ENCODE data around the gene EDEM1. TPM values are rescaled to one million over a fixed set of nuclear protein-coding genes. Genes with fewer than 3 reads are reported as not detected.

Gene EDEM1
- total RNA-seq, 3 donors from 2014 or later (not counting 1 experiment from before 2014, with no cell fraction given): 55.3 to 64.2 (median 59.9) TPM

GRCh38 chr3:5194341-5194740 is 6.8 kb downstream of the EDEM1 start:
- Mint-ChIP-seq H3K27me3 (ENCODE audit: low read depth in 2 of 2) (no peaks in the 10 kb centered on the region), H3K9me3 (no peaks in the 10 kb centered on the region), H3K36me3 (no peaks in the 10 kb centered on the region), H3K4me1 (peaks cover 81 to 83% of the 10 kb centered on the region in 2 donors), H3K27ac (peak overlapping the region; percentile 83 to 92), H3K4me3 (peak overlapping the region; percentile 73)
- intact Hi-C loops (cut with micrococcal nuclease): no loop called here
- 14% methylated on average over 1 of the region's 2 CpGs for WGBS (ENCODE audit: insufficient coverage)
- DNase-seq (no peak), ATAC-seq (peak in 1 of 3 donors; percentile 2)
- H3K27ac ChIP-seq (ENCODE audit: low read length): peak overlapping the region; percentile 45
- H3K36me3 ChIP-seq (ENCODE audit: control insufficient read depth, insufficient read depth, low read length): no peaks in the 10 kb centered on the region
- no peak overlapping the region for H3K4me3 ChIP-seq (ENCODE audit: low read length)
- TF ChIP-seq, protein P1, sequence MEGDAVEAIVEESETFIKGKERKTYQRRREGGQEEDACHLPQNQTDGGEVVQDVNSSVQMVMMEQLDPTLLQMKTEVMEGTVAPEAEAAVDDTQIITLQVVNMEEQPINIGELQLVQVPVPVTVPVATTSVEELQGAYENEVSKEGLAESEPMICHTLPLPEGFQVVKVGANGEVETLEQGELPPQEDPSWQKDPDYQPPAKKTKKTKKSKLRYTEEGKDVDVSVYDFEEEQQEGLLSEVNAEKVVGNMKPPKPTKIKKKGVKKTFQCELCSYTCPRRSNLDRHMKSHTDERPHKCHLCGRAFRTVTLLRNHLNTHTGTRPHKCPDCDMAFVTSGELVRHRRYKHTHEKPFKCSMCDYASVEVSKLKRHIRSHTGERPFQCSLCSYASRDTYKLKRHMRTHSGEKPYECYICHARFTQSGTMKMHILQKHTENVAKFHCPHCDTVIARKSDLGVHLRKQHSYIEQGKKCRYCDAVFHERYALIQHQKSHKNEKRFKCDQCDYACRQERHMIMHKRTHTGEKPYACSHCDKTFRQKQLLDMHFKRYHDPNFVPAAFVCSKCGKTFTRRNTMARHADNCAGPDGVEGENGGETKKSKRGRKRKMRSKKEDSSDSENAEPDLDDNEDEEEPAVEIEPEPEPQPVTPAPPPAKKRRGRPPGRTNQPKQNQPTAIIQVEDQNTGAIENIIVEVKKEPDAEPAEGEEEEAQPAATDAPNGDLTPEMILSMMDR (IDR thresholded peaks at IDR 0.05): no peak
- H3K4me1 ChIP-seq (ENCODE audit: control insufficient read depth, insufficient read depth, low read length): peaks cover 52% of the 10 kb centered on the region
- H3K27me3 ChIP-seq (ENCODE audit: control insufficient read depth, insufficient read depth, low read length): no peaks in the 10 kb centered on the region
- H3K9me3 ChIP-seq (ENCODE audit: control insufficient read depth, insufficient read depth, low read length): no peaks in the 10 kb centered on the region

- H3K4me3 Mint-ChIP-seq: peak overlapping the region; percentile 73
- H3K4me1 ChIP-seq (ENCODE audit: control insufficient read depth, insufficient read depth, low read length): peaks cover 48% of the 10 kb centered on the region
- no peaks in the 10 kb centered on the region for H3K9me3 Mint-ChIP-seq
- H3K36me3 Mint-ChIP-seq: no peaks in the 10 kb centered on the region
- H3K36me3 ChIP-seq (ENCODE audit: control insufficient read depth, insufficient read depth, low read length): peaks cover 3% of the 10 kb centered on the region
- H3K4me3 ChIP-seq (ENCODE audit: low read length): no peak overlapping the region
- ATAC-seq: peak; percentile 79 to 91 (median 87)
- intact Hi-C loops (cut with micrococcal nuclease): no loop called here
- no peaks in the 10 kb centered on the region for H3K27me3 Mint-ChIP-seq (ENCODE audit: low read depth in 2 of 2)
- no peaks in the 10 kb centered on the region for H3K9me3 ChIP-seq (ENCODE audit: control insufficient read depth, insufficient read depth, low read length)
- TF ChIP-seq, protein P1 (IDR thresholded peaks at IDR 0.05): no peak
- DNase-seq: peak; percentile 35 to 79
- peaks cover 77 to 82% of the 10 kb centered on the region in 2 donors for H3K4me1 Mint-ChIP-seq
- peak overlapping the region; percentile 45 for H3K27ac ChIP-seq (ENCODE audit: low read length)
- no peaks in the 10 kb centered on the region for H3K27me3 ChIP-seq (ENCODE audit: control insufficient read depth, insufficient read depth, low read length)
- H3K27ac Mint-ChIP-seq: peak overlapping the region; percentile 83 to 92
- 28% methylated on average over 1 of the region's 2 CpGs for WGBS (ENCODE audit: insufficient coverage)
Measured at GRCh38 chr3:5194801-5195509, 7.4 kb downstream of the EDEM1 start.

- no peaks in the 10 kb centered on the region for H3K27me3 Mint-ChIP-seq (ENCODE audit: low read depth in 2 of 2)
- peak overlapping the region; percentile 83 to 92 for H3K27ac Mint-ChIP-seq
- Histone ChIP-seq H3K9me3 (ENCODE audit: control insufficient read depth, insufficient read depth, low read length) (no peaks in the 10 kb centered on the region), H3K4me1 (ENCODE audit: control insufficient read depth, insufficient read depth, low read length) (peaks cover 44% of the 10 kb centered on the region), H3K27me3 (ENCODE audit: control insufficient read depth, insufficient read depth, low read length) (no peaks in the 10 kb centered on the region), H3K27ac (ENCODE audit: low read length) (peak overlapping the region; percentile 45), H3K4me3 (ENCODE audit: low read length) (no peak overlapping the region), H3K36me3 (ENCODE audit: control insufficient read depth, insufficient read depth, low read length) (peaks cover 9% of the 10 kb centered on the region)
- TF ChIP-seq, protein P1 (IDR thresholded peaks at IDR 0.05): no peak
- H3K4me3 Mint-ChIP-seq: peak overlapping the region; percentile 73
- DNase-seq (peak in 1 of 2 donors; percentile 61), ATAC-seq (no peak)
- no peaks in the 10 kb centered on the region for H3K36me3 Mint-ChIP-seq
- WGBS (ENCODE audit: insufficient coverage): 22% methylated on average over 2 of the region's 2 CpGs
- peaks cover 70 to 76% of the 10 kb centered on the region in 2 donors for H3K4me1 Mint-ChIP-seq
- intact Hi-C loops (cut with micrococcal nuclease): loop anchor here (2.0 kb wide), 1 partner anchor 73 kb away; the partner anchor contains the start of gene ARL8B
- no peaks in the 10 kb centered on the region for H3K9me3 Mint-ChIP-seq
Measured at GRCh38 chr3:5195605-5196004, 8.1 kb downstream of the EDEM1 start.
